HepG2 (cell line): ENCODE measurements around the gene KLK10. TPM values are rescaled to one million over a fixed set of nuclear protein-coding genes. Genes with fewer than 3 reads are reported as not detected.

Experiments
- ATAC-seq: fragments of 200-7000 bp; cut with Tn5 transposase; 3 replicates; pipeline ENCODE4 v1.9.1; 2020; ENCODE audit warnings: mild to moderate bottlenecking, moderate library complexity
- BruUV-seq: library from RNA; stranded (reverse); fragments of 400-500 nt; replicated peaks from 2 replicates; lab custom pipeline; 2021; lab: Mats Ljungman, UMichigan
- CTCF ChIA-PET: fragments of 300-600 bp; formaldehyde crosslinking; extraction: SDS; loops from one replicate; lab custom pipeline; 2021; ENCODE audit warnings: low total read pairs, inconsistent platforms, low intra/inter-chr PET ratio; lab: Yijun Ruan, JAX
- POLR2A ChIA-PET: fragments of 350-600 bp; sonication (Branson Sonifier 250); formaldehyde crosslinking; loops from one replicate; lab custom pipeline; 2020; ENCODE audit warnings: antibody characterized with exemption, inconsistent platforms; lab: Yijun Ruan, JAX
- DNase-seq: peaks from one replicate; pipeline ENCODE4 v3.0.0-alpha.2; 2015; ENCODE audit warnings: low spot score
- FAIRE-seq: peaks from 3 replicates; lab custom pipeline; 2011; peaks lifted over from hg19 to GRCh38; lab: Jason Lieb, UNC
- H2AFZ ChIP-seq: one replicate; pipeline ENCODE4 v1.6.1; 2011; ENCODE audit warnings: low read length, inconsistent platforms
- H3K27ac ChIP-seq: fragments of 300-600 bp; 3 replicates; pipeline ENCODE4 v1.8.0; 2011; ENCODE audit warnings: mixed run types, mild to moderate bottlenecking, mixed read lengths, low read length, inconsistent platforms; ENCODE audit not compliant: insufficient read depth; ENCODE audit errors: extremely low read length
- H3K27me3 ChIP-seq, 2 experiments: fragments of 200-600 bp in 1 of 2; 2 replicates in 1 of 2; 3 replicates in 1 of 2; pipeline versions ENCODE4 v1.6.0 to v1.8.0; 2011; ENCODE audit warnings: low read length in 2 of 2, mild to moderate bottlenecking in 2 of 2, moderate library complexity in 2 of 2, inconsistent platforms in 1 of 2; ENCODE audit not compliant: insufficient read depth in 2 of 2, control insufficient read depth in 1 of 2
- H3K36me3 ChIP-seq, 2 experiments: fragments of 200-600 bp in 1 of 2; replicated peaks in 1 of 2; 2 replicates in 1 of 2; 3 replicates in 1 of 2; pipeline versions ENCODE4 v1.5.1 to v1.8.0; 2011; ENCODE audit warnings: low read length in 2 of 2, inconsistent platforms in 1 of 2; ENCODE audit not compliant: insufficient read depth in 2 of 2, control insufficient read depth in 1 of 2
- H3K4me1 ChIP-seq: 2 replicates; pipeline ENCODE4 v1.5.1; 2012; ENCODE audit warnings: low read length, inconsistent platforms; ENCODE audit not compliant: insufficient read depth
- H3K4me2 ChIP-seq: 2 replicates; pipeline ENCODE4 v1.6.0; 2011; ENCODE audit warnings: low read depth, low read length, inconsistent platforms
- H3K4me3 ChIP-seq, 3 experiments: fragments of 200-600 bp in 1 of 3; sonication (generic), shearing (Covaris generic) in 1 of 3; replicated peaks in 1 of 3; 2 replicates each; pipeline ENCODE4 v1.5.1; 2011 to 2016; ENCODE audit warnings: low read length in 3 of 3, inconsistent platforms in 2 of 3, low read depth in 2 of 3, mild to moderate bottlenecking in 2 of 3, control low read depth in 1 of 3, mixed read lengths in 1 of 3; ENCODE audit not compliant: insufficient read depth in 1 of 3
- H3K79me2 ChIP-seq: one replicate; pipeline ENCODE4 v1.6.1; 2011; ENCODE audit warnings: low read length, inconsistent platforms; ENCODE audit not compliant: insufficient read depth
- H3K9ac ChIP-seq: 2 replicates; pipeline ENCODE4 v1.6.0; 2011; ENCODE audit warnings: mild to moderate bottlenecking, low read depth, low read length, inconsistent platforms; ENCODE audit not compliant: insufficient read depth
- H3K9me3 ChIP-seq: 2 replicates; pipeline ENCODE4 v1.5.1; 2012; ENCODE audit warnings: mild to moderate bottlenecking, low read length
- H4K20me1 ChIP-seq: 2 replicates; pipeline ENCODE4 v1.6.0; 2011; ENCODE audit warnings: inconsistent platforms, mild to moderate bottlenecking, low read length, moderate library complexity; ENCODE audit not compliant: insufficient read depth
- AGO1 ChIP-seq: fragments of 200-400 bp; formaldehyde crosslinking; IDR thresholded peaks from 2 replicates; pipeline ENCODE4 v1.6.1; 2017; ENCODE audit warnings: mild to moderate bottlenecking, low read depth, low read length, moderate library complexity; ENCODE audit not compliant: poor library complexity, severe bottlenecking
- ARID2 ChIP-seq: sonication (generic); formaldehyde crosslinking; IDR thresholded peaks from 2 replicates; pipeline ENCODE4 v1.8.1; 2022; ENCODE audit warnings: mild to moderate bottlenecking, missing genetic modification reagents, borderline replicate concordance
- BRD4 ChIP-seq: sonication (generic); formaldehyde crosslinking; IDR thresholded peaks from 2 replicates; pipeline ENCODE4 v1.4.0; 2020; ENCODE audit warnings: missing genetic modification reagents
- DNMT3B ChIP-seq: conservative IDR thresholded peaks from 2 replicates; pipeline ENCODE4 v1.6.1; 2016; ENCODE audit warnings: missing biosample characterization, control low read depth
- JARID2 ChIP-seq: sonication (generic); formaldehyde crosslinking; IDR thresholded peaks from 2 replicates; pipeline ENCODE4 v1.8.1; 2023; ENCODE audit warnings: missing genetic modification reagents, inconsistent platforms; ENCODE audit not compliant: insufficient replicate concordance
- NPAS2 ChIP-seq: sonication (generic); formaldehyde crosslinking; IDR thresholded peaks from 2 replicates; pipeline ENCODE4 v1.8.0; 2022; ENCODE audit warnings: mild to moderate bottlenecking, missing genetic modification reagents, borderline replicate concordance
- ZFP62 ChIP-seq: sonication (generic); formaldehyde crosslinking; IDR thresholded peaks from 2 replicates; pipeline ENCODE4 v1.4.0; 2020; ENCODE audit warnings: missing genetic modification reagents
- ZNF317 ChIP-seq: sonication (generic); formaldehyde crosslinking; IDR thresholded peaks from 2 replicates; pipeline ENCODE4 v1.5.0; 2020; ENCODE audit warnings: mild to moderate bottlenecking, missing genetic modification reagents
- ZNF737 ChIP-seq: sonication (generic); formaldehyde crosslinking; IDR thresholded peaks from 2 replicates; pipeline ENCODE4 v1.5.0; 2020; ENCODE audit warnings: missing genetic modification reagents, mild to moderate bottlenecking, borderline replicate concordance
- WGBS: methylation state at CpG from one replicate; pipeline ENCODE4 v1.1.6; 2017; ENCODE audit warnings: low lambda C conversion rate; 5-methylcytosine and 5-hydroxymethylcytosine counted together
- in situ Hi-C: cut with HindIII; loops from 2 replicates; pipeline ENCODE4 v1.10.0; 2017; ENCODE audit warnings: low pct_unique_long_range_greater_than_20kb; ENCODE audit not compliant: extremely low pct_ligation_motif_present
- intact Hi-C: fragments of 100-400 bp; cut with micrococcal nuclease; formaldehyde crosslinking; loops from one replicate; pipeline ENCODE4 v1.10.0; 2022; ENCODE audit not compliant: unreplicated experiment
- polyA plus RNA-seq, 8 experiments: library from polyadenylated mRNA; depleted of rRNA in 3 of 8; stranded (reverse) in 7 of 8; unstranded in 1 of 8; fragments of >200 nt; fragmentation: Illumina TruSeq in 4 of 8; extraction: Trizol in 4 of 8; gene quantifications; 2 replicates each; pipeline versions ENCODE4 v1.2.1 to v1.2.3, GENCODE V29; 2011 to 2016; ENCODE audit warnings: low read depth in 4 of 8, missing spikeins in 1 of 8, mixed read lengths in 1 of 8; ENCODE audit not compliant: insufficient read depth in 1 of 8
- total RNA-seq, 5 experiments: library from RNA; depleted of rRNA; stranded (reverse); fragments of >200 nt; fragmentation: Illumina TruSeq; extraction: Trizol; gene quantifications; 2 replicates each; pipeline ENCODE4 v1.2.3, GENCODE V29; 2016; ENCODE audit warnings: low read depth in 1 of 5
- TF ChIP-seq, protein P1 (sequence below): sonication (generic); formaldehyde crosslinking; IDR thresholded peaks from 2 replicates; pipeline ENCODE4 v1.4.0; 2020; ENCODE audit warnings: mild to moderate bottlenecking, missing genetic modification reagents
- TF ChIP-seq, protein P2 (sequence below): IDR thresholded peaks from 2 replicates; pipeline ENCODE4 v1.6.1; 2012; ENCODE audit warnings: inconsistent platforms
- TF ChIP-seq, protein P3 (sequence below): sonication (generic); formaldehyde crosslinking; IDR thresholded peaks from 2 replicates; pipeline ENCODE4 v1.9.0; 2021; ENCODE audit warnings: missing genetic modification reagents, borderline replicate concordance

The KLK10 gene
- total and polyA plus RNA-seq, 2 of the 13 experiments (the other 11 are each of a cell fraction or from before 2014, with no cell fraction given), result not detected

DNA sequence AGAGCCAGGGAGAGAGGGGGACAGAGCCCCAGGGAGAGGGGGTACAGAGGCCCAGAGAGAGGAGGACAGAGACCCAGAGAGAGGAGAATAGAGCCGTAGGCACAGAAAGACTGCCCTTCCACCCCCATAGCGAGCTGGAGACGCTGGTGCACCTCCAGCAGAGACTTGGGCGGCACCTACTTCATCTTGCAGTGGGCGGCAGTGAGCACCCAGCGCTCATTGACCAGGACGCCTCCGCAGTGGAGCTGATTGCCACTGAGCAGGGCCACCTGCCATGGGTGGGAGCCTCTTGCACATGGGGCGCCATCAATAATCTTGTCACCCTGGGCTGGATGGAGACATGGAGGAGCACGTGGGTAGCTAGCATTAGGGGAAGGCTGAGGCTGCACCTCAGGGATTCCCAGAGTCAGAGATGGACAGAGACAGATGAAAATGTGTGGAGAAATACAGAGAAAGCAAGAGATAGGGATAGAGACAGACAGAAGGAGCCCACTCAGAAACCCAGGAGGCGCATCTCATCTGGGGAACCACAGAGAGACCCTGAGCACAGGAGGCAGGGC is 37.8 kb downstream of the KLK10 start:
- Histone ChIP-seq H3K36me3 (no peaks in the 10 kb centered on the region), H3K9ac (no peak overlapping the region), H2AFZ (no peak overlapping the region), H3K79me2 (no peaks in the 10 kb centered on the region)
- POLR2A ChIA-PET, result no interaction called here
- in situ Hi-C loops, result no loop called here
- TF ChIP-seq, protein P1, sequence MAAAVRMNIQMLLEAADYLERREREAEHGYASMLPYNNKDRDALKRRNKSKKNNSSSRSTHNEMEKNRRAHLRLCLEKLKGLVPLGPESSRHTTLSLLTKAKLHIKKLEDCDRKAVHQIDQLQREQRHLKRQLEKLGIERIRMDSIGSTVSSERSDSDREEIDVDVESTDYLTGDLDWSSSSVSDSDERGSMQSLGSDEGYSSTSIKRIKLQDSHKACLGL, result no peak
- no peak for TF ChIP-seq ZFP62 (CRISPR knock-in tag)
- no peak for TF ChIP-seq AGO1
- TF ChIP-seq, protein P2, sequence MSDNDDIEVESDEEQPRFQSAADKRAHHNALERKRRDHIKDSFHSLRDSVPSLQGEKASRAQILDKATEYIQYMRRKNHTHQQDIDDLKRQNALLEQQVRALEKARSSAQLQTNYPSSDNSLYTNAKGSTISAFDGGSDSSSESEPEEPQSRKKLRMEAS, result no peak
- TF ChIP-seq NPAS2, result no peak
- TF ChIP-seq, protein P3, sequence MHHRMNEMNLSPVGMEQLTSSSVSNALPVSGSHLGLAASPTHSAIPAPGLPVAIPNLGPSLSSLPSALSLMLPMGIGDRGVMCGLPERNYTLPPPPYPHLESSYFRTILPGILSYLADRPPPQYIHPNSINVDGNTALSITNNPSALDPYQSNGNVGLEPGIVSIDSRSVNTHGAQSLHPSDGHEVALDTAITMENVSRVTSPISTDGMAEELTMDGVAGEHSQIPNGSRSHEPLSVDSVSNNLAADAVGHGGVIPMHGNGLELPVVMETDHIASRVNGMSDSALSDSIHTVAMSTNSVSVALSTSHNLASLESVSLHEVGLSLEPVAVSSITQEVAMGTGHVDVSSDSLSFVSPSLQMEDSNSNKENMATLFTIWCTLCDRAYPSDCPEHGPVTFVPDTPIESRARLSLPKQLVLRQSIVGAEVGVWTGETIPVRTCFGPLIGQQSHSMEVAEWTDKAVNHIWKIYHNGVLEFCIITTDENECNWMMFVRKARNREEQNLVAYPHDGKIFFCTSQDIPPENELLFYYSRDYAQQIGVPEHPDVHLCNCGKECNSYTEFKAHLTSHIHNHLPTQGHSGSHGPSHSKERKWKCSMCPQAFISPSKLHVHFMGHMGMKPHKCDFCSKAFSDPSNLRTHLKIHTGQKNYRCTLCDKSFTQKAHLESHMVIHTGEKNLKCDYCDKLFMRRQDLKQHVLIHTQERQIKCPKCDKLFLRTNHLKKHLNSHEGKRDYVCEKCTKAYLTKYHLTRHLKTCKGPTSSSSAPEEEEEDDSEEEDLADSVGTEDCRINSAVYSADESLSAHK (CRISPR knock-in tag), result no peak
- TF ChIP-seq DNMT3B (CRISPR knock-in tag), result no peak
- no peak for TF ChIP-seq ZNF317 (CRISPR knock-in tag)
- no peak for TF ChIP-seq ZNF737 (CRISPR knock-in tag)
- TF ChIP-seq JARID2 (CRISPR knock-in tag), result no peak
- TF ChIP-seq ARID2 (CRISPR knock-in tag), result no peak
- TF ChIP-seq BRD4 (CRISPR knock-in tag), result no peak
- TF ChIP-seq, all 625 proteins: peak for 0
- Histone ChIP-seq H3K27ac (no peak overlapping the region), H4K20me1 (no peaks in the 10 kb centered on the region), H3K4me3 (no peak overlapping the region), H3K4me2 (no peak overlapping the region), H3K9me3 (no peaks in the 10 kb centered on the region), H3K27me3 (no peaks in the 10 kb centered on the region; a peak in 2 of 5 replicates), H3K4me1 (no peaks in the 10 kb centered on the region)
- ATAC-seq (no peak), DNase-seq (no peak), FAIRE-seq (no peak)
- no TSS peak for BruUV-seq
- intact Hi-C loops, result no loop called here
- CTCF ChIA-PET, result no interaction called here
- WGBS, result 21% methylated on average over 7 of the region's 11 CpGs
